PC-9 (cell line): ENCODE results near the gene ARHGEF6. TPM values are rescaled to one million over a fixed set of nuclear protein-coding genes. Genes with fewer than 3 reads are reported as not detected.

Experiments
- BruUV-seq: library from RNA; stranded (reverse); fragments of 400-500 nt; replicated peaks from 2 replicates; lab custom pipeline; 2021; lab: Mats Ljungman, UMichigan
- CTCF ChIA-PET: fragments of 300-600 bp; sonication (Branson Sonifier 250); formaldehyde crosslinking; loops from one replicate; lab custom pipeline; 2022; ENCODE audit warnings: antibody characterized with exemption; lab: Charles Lee
- POLR2A ChIA-PET: fragments of 300-600 bp; sonication (Branson Sonifier 250); formaldehyde crosslinking; loops from one replicate; lab custom pipeline; 2022; ENCODE audit warnings: antibody characterized with exemption; ENCODE audit not compliant: unreplicated experiment; lab: Charles Lee
- DNase-seq, 2 experiments: peaks; one replicate each; pipeline versions ENCODE4 v3.0.0 to v3.0.0-alpha.2; 2015 to 2022; ENCODE audit warnings: mixed read lengths in 1 of 2
- H2AFZ ChIP-seq: fragments of 200-600 bp; sonication (generic); 2 replicates; pipeline ENCODE4 v1.8.1; 2017; ENCODE audit warnings: antibody characterized with exemption
- H3F3A ChIP-seq: fragments of 200-600 bp; sonication (generic); 2 replicates; pipeline ENCODE4 v1.8.1; 2017; ENCODE audit warnings: antibody characterized with exemption, mild to moderate bottlenecking, low read depth; ENCODE audit not compliant: insufficient read depth
- H3K27ac ChIP-seq: fragments of 200-600 bp; sonication (generic); 2 replicates; pipeline ENCODE4 v1.6.1; 2016; ENCODE audit warnings: mixed run types
- H3K27me3 ChIP-seq: fragments of 200-600 bp; sonication (generic); 2 replicates; pipeline ENCODE4 v1.6.1; 2016; ENCODE audit warnings: low read depth, mixed run types; ENCODE audit not compliant: insufficient read depth
- H3K36me3 ChIP-seq: fragments of 200-600 bp; sonication (generic); 2 replicates; pipeline ENCODE4 v1.6.1; 2016; ENCODE audit warnings: low read depth, mixed run types
- H3K4me1 ChIP-seq: fragments of 200-600 bp; sonication (generic); replicated peaks from 2 replicates; pipeline ENCODE4 v1.6.1; 2016; ENCODE audit warnings: mixed run types; ENCODE audit not compliant: insufficient read depth
- H3K4me2 ChIP-seq: fragments of 200-600 bp; sonication (generic); 2 replicates; pipeline ENCODE4 v1.6.1; 2017; ENCODE audit warnings: mixed run types
- H3K4me3 ChIP-seq: fragments of 200-600 bp; sonication (generic); 2 replicates; pipeline ENCODE4 v1.6.1; 2016; ENCODE audit warnings: mixed run types
- H3K79me2 ChIP-seq: fragments of 200-600 bp; sonication (generic); 2 replicates; pipeline ENCODE4 v1.6.1; 2017; ENCODE audit warnings: low read depth, mixed run types
- H3K9me2 ChIP-seq: fragments of 200-600 bp; sonication (generic); 2 replicates; pipeline ENCODE4 v1.8.1; 2017; ENCODE audit warnings: mild to moderate bottlenecking; ENCODE audit not compliant: insufficient read depth
- H3K9me3 ChIP-seq: fragments of 200-600 bp; sonication (generic); 2 replicates; pipeline ENCODE4 v1.8.1; 2016; ENCODE audit warnings: low read depth; ENCODE audit not compliant: insufficient read depth
- H4K20me1 ChIP-seq: fragments of 200-600 bp; sonication (generic); 2 replicates; pipeline ENCODE4 v1.8.1; 2017; ENCODE audit not compliant: insufficient read depth
- EZH2 ChIP-seq: fragments of 200-600 bp; sonication (generic); IDR thresholded peaks from 2 replicates; pipeline ENCODE4 v1.8.0; 2017; ENCODE audit warnings: antibody characterized with exemption, low read depth
- intact Hi-C: fragments of 100-400 bp; cut with micrococcal nuclease; formaldehyde crosslinking; loops from one replicate; pipeline ENCODE4 v1.10.0; 2022; ENCODE audit not compliant: unreplicated experiment
- total RNA-seq: library from RNA; stranded (reverse); gene quantifications from 2 replicates; pipeline ENCODE4 v1.2.3, GENCODE V29; 2021
- TF ChIP-seq, protein P1 (sequence below): fragments of 200-600 bp; sonication (generic); conservative IDR thresholded peaks from 2 replicates; pipeline ENCODE4 v1.6.1; 2017; ENCODE audit warnings: mixed run types, antibody characterized with exemption, mild to moderate bottlenecking, moderate library complexity

ARHGEF6 gene
- total RNA-seq, 1 experiment from 2014 or later = 0.09 TPM

DNA sequence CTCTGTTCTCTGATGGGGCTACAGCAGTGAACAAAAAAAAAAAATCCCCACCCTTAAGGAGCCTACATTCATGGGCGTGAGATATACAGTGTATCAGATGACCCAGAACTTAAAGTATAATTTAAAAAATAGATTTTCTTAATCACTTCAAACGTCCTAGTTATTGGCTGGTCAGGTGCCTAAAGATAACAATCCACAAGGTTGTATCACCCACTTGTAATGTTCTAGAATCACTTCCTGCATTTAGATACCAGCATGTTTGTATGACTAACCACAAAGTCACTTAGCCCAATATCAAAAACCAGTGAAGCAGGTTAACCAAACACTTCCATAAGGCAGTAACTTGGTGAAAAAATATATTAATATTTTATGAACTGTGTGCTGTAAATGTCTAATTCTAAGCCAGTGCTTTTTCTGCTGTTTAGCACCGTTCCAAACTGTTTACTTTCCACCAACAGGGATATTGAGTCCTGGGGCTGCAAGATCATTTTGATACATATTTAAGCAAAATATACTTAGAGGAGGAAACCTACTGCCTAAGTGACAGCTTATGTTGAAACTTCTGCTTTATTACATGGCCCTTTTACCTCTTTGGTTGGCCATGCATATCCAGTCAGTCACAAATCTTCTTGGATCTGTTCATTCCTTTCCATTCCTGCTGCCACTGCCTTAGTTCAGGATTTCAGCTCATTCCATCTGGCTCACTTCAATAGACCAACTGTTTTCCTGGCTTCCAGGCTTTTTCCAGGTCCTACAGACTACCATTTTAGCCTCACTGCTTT is 89.5 kb downstream of the ARHGEF6 start:
- H3K4me1 ChIP-seq = peaks cover 17% of the 10 kb centered on the region
- peak overlapping the region; percentile 25; the same call in 1 of the 2 replicates for H2AFZ ChIP-seq
- no TSS peak for BruUV-seq
- no peaks in the 10 kb centered on the region for H3K9me2 ChIP-seq
- peak overlapping the region; percentile 59 for H3K4me2 ChIP-seq
- H3K4me3 ChIP-seq = no peak overlapping the region
- peak in 1 of 2 experiments; percentile 95 for DNase-seq
- no peaks in the 10 kb centered on the region for H3K27me3 ChIP-seq
- ChIA-PET CTCF (no interaction called here), POLR2A (no interaction called here)
- H3K9me3 ChIP-seq = peaks cover 9% of the 10 kb centered on the region; the same call in 1 of the 2 replicates
- intact Hi-C loops = loop anchor here (5.0 to 10.0 kb wide), 4 partner anchors 84 to 529 kb away; partner anchors contain the start of gene HTATSF1
- H3F3A ChIP-seq = peaks cover 11% of the 10 kb centered on the region; the same call in 1 of the 2 replicates
- TF ChIP-seq, protein P1, sequence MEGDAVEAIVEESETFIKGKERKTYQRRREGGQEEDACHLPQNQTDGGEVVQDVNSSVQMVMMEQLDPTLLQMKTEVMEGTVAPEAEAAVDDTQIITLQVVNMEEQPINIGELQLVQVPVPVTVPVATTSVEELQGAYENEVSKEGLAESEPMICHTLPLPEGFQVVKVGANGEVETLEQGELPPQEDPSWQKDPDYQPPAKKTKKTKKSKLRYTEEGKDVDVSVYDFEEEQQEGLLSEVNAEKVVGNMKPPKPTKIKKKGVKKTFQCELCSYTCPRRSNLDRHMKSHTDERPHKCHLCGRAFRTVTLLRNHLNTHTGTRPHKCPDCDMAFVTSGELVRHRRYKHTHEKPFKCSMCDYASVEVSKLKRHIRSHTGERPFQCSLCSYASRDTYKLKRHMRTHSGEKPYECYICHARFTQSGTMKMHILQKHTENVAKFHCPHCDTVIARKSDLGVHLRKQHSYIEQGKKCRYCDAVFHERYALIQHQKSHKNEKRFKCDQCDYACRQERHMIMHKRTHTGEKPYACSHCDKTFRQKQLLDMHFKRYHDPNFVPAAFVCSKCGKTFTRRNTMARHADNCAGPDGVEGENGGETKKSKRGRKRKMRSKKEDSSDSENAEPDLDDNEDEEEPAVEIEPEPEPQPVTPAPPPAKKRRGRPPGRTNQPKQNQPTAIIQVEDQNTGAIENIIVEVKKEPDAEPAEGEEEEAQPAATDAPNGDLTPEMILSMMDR = no peak
- TF ChIP-seq EZH2 = no peak
- H3K79me2 ChIP-seq = no peaks in the 10 kb centered on the region
- peak overlapping the region; percentile 63 for H3K27ac ChIP-seq
- H4K20me1 ChIP-seq = no peaks in the 10 kb centered on the region
- no peaks in the 10 kb centered on the region for H3K36me3 ChIP-seq

DNA sequence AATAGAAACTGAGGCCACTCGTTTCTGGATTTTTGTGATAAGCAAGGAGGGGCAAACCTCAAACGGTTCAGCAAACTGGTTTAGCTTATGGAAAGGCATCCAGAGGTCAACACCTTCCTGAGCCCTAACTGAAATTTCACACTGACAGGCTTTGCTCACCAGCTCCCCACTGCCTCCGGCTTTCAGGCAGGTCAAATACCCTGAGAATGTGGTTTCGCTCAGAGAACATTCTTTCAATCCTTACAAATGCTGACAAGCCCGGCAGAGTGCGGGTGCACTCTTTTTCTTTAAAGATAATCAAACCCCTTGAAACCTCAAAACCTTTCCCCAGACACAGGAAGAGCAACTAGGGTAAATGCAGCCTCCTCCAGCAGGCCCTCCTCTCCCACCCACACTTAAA is 91.3 kb downstream of the ARHGEF6 start:
- no TSS peak for BruUV-seq

DNA sequence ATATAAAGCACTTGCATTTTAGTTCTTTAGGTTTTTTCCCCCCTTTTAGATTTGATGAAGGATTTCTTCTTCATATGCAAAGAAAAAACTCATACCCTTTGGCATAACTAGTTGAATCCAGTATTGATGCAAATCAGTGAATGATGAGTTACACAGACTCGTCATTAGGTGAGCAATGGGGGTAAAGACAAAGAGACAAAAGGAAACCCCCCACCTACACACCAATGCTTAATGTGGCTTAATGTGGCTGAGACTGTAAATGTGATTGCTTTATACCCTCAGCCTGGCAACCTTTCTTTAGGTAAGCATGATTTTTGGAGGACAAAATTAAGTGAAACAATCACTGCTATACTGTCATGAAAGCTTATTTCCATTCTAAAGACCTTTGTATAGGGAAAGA is 93.3 kb downstream of the ARHGEF6 start:
- ChIA-PET CTCF (no interaction called here), POLR2A (no interaction called here)
- DNase-seq = no peak
- Histone ChIP-seq H3K4me3 (no peak overlapping the region), H3K79me2 (no peaks in the 10 kb centered on the region), H2AFZ (no peak overlapping the region), H3K27me3 (no peaks in the 10 kb centered on the region), H3F3A (peaks cover 11% of the 10 kb centered on the region; the same call in 1 of the 2 replicates), H3K36me3 (no peaks in the 10 kb centered on the region), H3K4me2 (no peak overlapping the region), H3K9me2 (no peaks in the 10 kb centered on the region), H3K9me3 (peaks cover 9% of the 10 kb centered on the region; the same call in 1 of the 2 replicates), H3K4me1 (peaks cover 17% of the 10 kb centered on the region), H4K20me1 (no peaks in the 10 kb centered on the region), H3K27ac (no peak overlapping the region)
- intact Hi-C loops = no loop called here
- no peak for TF ChIP-seq EZH2
- TF ChIP-seq, protein P1 = no peak
- no TSS peak for BruUV-seq

More for the DNA sequence above, 91.3 kb downstream of the ARHGEF6 start:
- no peak for DNase-seq
- no peak overlapping the region for H3K27ac ChIP-seq
- TF ChIP-seq EZH2 = no peak
- TF ChIP-seq, protein P1 = no peak
- peaks cover 17% of the 10 kb centered on the region for H3K4me1 ChIP-seq
- H3K4me3 ChIP-seq = no peak overlapping the region
- no peak overlapping the region for H3K4me2 ChIP-seq
- intact Hi-C loops = no loop called here
- H3K36me3 ChIP-seq = no peaks in the 10 kb centered on the region
- H3K9me2 ChIP-seq = no peaks in the 10 kb centered on the region
- no peaks in the 10 kb centered on the region for H4K20me1 ChIP-seq
- H3K27me3 ChIP-seq = no peaks in the 10 kb centered on the region
- no peaks in the 10 kb centered on the region for H3K79me2 ChIP-seq
- peaks cover 9% of the 10 kb centered on the region; the same call in 1 of the 2 replicates for H3K9me3 ChIP-seq
- H3F3A ChIP-seq = peaks cover 11% of the 10 kb centered on the region; the same call in 1 of the 2 replicates
- ChIA-PET CTCF (no interaction called here), POLR2A (no interaction called here)
- H2AFZ ChIP-seq = no peak overlapping the region
